ENCODE measurements around the gene CDCP1.

DNA sequence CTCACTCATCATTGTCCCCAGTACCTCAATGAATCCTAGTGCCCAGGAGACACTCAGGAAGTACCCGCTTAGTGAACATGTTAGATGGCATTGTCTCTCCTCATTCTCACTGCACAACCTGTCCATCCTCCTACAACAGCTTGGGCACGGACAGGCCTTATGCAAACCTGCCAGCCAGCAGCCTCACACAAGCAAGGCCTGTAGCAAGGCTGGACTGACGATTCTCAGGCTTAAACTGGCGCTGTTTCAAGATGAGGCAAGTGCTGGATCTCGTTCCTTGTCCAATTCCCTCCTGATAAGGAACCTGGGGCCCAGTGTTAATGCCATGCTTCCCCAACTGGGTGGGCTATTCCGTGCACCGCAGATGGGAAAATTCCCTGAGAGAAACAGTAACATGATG lies 59.0 kb downstream of the CDCP1 start:
- TF ChIP-seq POLR2A (IDR thresholded peaks at IDR 0.05; ENCODE audit: low read length) (no peak), GATA1 (IDR thresholded peaks at IDR 0.05; ENCODE audit: low read depth, low read length) (no peak)
